B cell (primary cell): Measurements from ENCODE around the gene FMNL2. TPM values are rescaled to one million over a fixed set of nuclear protein-coding genes. Genes with fewer than 3 reads are reported as not detected.

Experiments
- ATAC-seq: fragments of 200-7000 bp; cut with Tn5 transposase; one replicate; pipeline ENCODE4 v1.10.0; 2021; ENCODE audit warnings: low read depth, mild to moderate bottlenecking, moderate number of reproducible peaks, moderate library complexity
- CTCF ChIA-PET: fragments of 350-600 bp; sonication (Branson Sonifier 250); formaldehyde crosslinking; loops from one replicate; lab custom pipeline; 2021; ENCODE audit warnings: antibody characterized with exemption, inconsistent platforms; lab: Charles Lee
- POLR2A ChIA-PET: fragments of 350-600 bp; sonication (Branson Sonifier 250); formaldehyde crosslinking; loops from one replicate; lab custom pipeline; 2021; ENCODE audit warnings: antibody characterized with exemption; lab: Charles Lee
- DNase-seq: peaks from one replicate; pipeline ENCODE4 v3.0.0; 2013
- H2AFZ ChIP-seq: 2 replicates; pipeline ENCODE4 v1.6.1; 2012; ENCODE audit warnings: mild to moderate bottlenecking, low read depth, low read length; ENCODE audit not compliant: insufficient read depth, poor library complexity, severe bottlenecking
- H3K27ac ChIP-seq, 2 donors: 1 replicate in 1 of 2; 2 replicates in 1 of 2; pipeline ENCODE4 v1.5.1; 2012 to 2013; ENCODE audit warnings: low read length in 2 of 2, mild to moderate bottlenecking in 2 of 2, moderate library complexity in 1 of 2
- H3K27me3 ChIP-seq, 4 experiments: fragments of 200-600 bp in 1 of 4; sonication (generic) in 1 of 4; replicated peaks in 1 of 4; 1 replicate in 2 of 4; 2 replicates in 2 of 4; pipeline versions ENCODE4 v1.6.1 to v1.7.0; 2013 to 2016; ENCODE audit warnings: low read length in 3 of 4, mild to moderate bottlenecking in 2 of 4, mixed read lengths in 1 of 4, moderate library complexity in 1 of 4; ENCODE audit not compliant: insufficient read depth in 4 of 4, control insufficient read depth in 3 of 4; ENCODE audit errors: control extremely low read depth in 1 of 4
- H3K36me3 ChIP-seq, 2 experiments: replicated peaks in 1 of 2; 1 replicate in 1 of 2; 2 replicates in 1 of 2; pipeline versions ENCODE4 v1.6.1 to v1.7.1; 2013; ENCODE audit warnings: low read length in 1 of 2; ENCODE audit not compliant: insufficient read depth in 2 of 2, control insufficient read depth in 1 of 2; ENCODE audit errors: control extremely low read depth in 1 of 2, extremely low read depth in 1 of 2
- H3K4me1 ChIP-seq, 2 donors: fragments of 200-600 bp in 1 of 2; sonication (generic) in 1 of 2; 1 replicate in 1 of 2; 2 replicates in 1 of 2; pipeline versions ENCODE4 v1.5.1 to v1.6.1; 2013 to 2017; ENCODE audit warnings: low read length in 2 of 2; ENCODE audit not compliant: control insufficient read depth in 2 of 2, insufficient read depth in 2 of 2
- H3K4me2 ChIP-seq: replicated peaks from 2 replicates; pipeline ENCODE3; 2012; ENCODE audit warnings: mild to moderate bottlenecking, low read depth, low read length; ENCODE audit not compliant: poor library complexity, severe bottlenecking
- H3K4me3 ChIP-seq, 5 experiments: fragments of 200-600 bp in 1 of 5; sonication (generic) in 1 of 5; 1 replicate in 3 of 5; 2 replicates in 2 of 5; pipeline versions ENCODE4 v1.5.1 to v1.7.0; 2011 to 2016; ENCODE audit warnings: low read length in 4 of 5, mild to moderate bottlenecking in 4 of 5, low read depth in 2 of 5, control low read depth in 1 of 5, moderate library complexity in 1 of 5; ENCODE audit not compliant: insufficient read depth in 1 of 5; ENCODE audit errors: control extremely low read depth in 1 of 5, extremely low read depth in 1 of 5
- H3K79me2 ChIP-seq: fragments of 200-600 bp; sonication (generic); one replicate; pipeline ENCODE4 v1.6.0; 2016; ENCODE audit warnings: low read length; ENCODE audit not compliant: control insufficient read depth, insufficient read depth
- H3K9ac ChIP-seq: fragments of 200-600 bp; sonication (generic); 2 replicates; pipeline ENCODE4 v1.6.1; 2017; ENCODE audit warnings: mild to moderate bottlenecking, low read length, moderate library complexity
- H3K9me3 ChIP-seq, 3 donors: one replicate each; pipeline versions ENCODE4 v1.6.1 to v1.7.1; 2013; ENCODE audit warnings: low read length in 2 of 3; ENCODE audit not compliant: control insufficient read depth in 2 of 3, insufficient read depth in 1 of 3; ENCODE audit errors: control extremely low read depth in 1 of 3
- H4K20me1 ChIP-seq: 2 replicates; pipeline ENCODE4 v1.6.0; 2012; ENCODE audit warnings: mild to moderate bottlenecking, low read length; ENCODE audit not compliant: insufficient read depth, control insufficient read depth, poor library complexity, severe bottlenecking
- H3K27ac Mint-ChIP-seq: one replicate; pipeline ENCODE4 v1.8.0; 2021; ENCODE audit warnings: mixed read lengths
- H3K27me3 Mint-ChIP-seq: one replicate; pipeline ENCODE4 v1.8.0; 2021; ENCODE audit warnings: mixed read lengths
- H3K4me1 Mint-ChIP-seq: one replicate; pipeline ENCODE4 v1.8.0; 2021; ENCODE audit warnings: mixed read lengths
- H3K4me3 Mint-ChIP-seq: one replicate; pipeline ENCODE4 v1.8.0; 2021; ENCODE audit warnings: mixed read lengths
- H3K9me3 Mint-ChIP-seq: one replicate; pipeline ENCODE4 v1.8.0; 2022; ENCODE audit warnings: mixed read lengths; ENCODE audit not compliant: insufficient read depth
- EZH2 ChIP-seq: IDR thresholded peaks from 2 replicates; pipeline ENCODE4 v1.6.1; 2012; ENCODE audit warnings: borderline replicate concordance, low read depth, mild to moderate bottlenecking, moderate library complexity, low read length; ENCODE audit not compliant: insufficient read depth, poor library complexity, severe bottlenecking
- WGBS: methylation state at CpG from one replicate; pipeline ENCODE4 v1.1.5; 2013; ENCODE audit warnings: missing lambda C conversion rate; ENCODE audit not compliant: insufficient coverage; 5-methylcytosine and 5-hydroxymethylcytosine counted together
- intact Hi-C: fragments of 100-400 bp; cut with micrococcal nuclease; formaldehyde crosslinking; loops from one replicate; pipeline ENCODE4 v1.10.0; 2022
- polyA plus RNA-seq: library from polyadenylated mRNA; depleted of rRNA; stranded (reverse); fragments of >200 nt; gene quantifications from 2 replicates; pipeline ENCODE4 v1.2.3, GENCODE V29; 2012
- total RNA-seq, 2 donors: library from RNA; stranded (reverse); fragments of 120-200 nt in 1 of 2; gene quantifications; 1 replicate in 1 of 2; 2 replicates in 1 of 2; pipeline versions ENCODE4 v1.2.3 to v1.2.4, GENCODE V29; 2013 to 2022
- TF ChIP-seq, protein P1 (sequence below): fragments of 200-600 bp; IDR thresholded peaks from one replicate; pipeline ENCODE4 v1.8.0; 2022; ENCODE audit warnings: antibody characterized with exemption, mild to moderate bottlenecking

FMNL2 gene
- total and polyA plus RNA-seq, 2 donors (not counting 1 experiment from before 2014, with no cell fraction given): 0.73 to 8.8 TPM

GRCh38 chr2:152497481-152498052 is 162.6 kb downstream of the FMNL2 start:
- TF ChIP-seq EZH2: no peak
- TF ChIP-seq, protein P1, sequence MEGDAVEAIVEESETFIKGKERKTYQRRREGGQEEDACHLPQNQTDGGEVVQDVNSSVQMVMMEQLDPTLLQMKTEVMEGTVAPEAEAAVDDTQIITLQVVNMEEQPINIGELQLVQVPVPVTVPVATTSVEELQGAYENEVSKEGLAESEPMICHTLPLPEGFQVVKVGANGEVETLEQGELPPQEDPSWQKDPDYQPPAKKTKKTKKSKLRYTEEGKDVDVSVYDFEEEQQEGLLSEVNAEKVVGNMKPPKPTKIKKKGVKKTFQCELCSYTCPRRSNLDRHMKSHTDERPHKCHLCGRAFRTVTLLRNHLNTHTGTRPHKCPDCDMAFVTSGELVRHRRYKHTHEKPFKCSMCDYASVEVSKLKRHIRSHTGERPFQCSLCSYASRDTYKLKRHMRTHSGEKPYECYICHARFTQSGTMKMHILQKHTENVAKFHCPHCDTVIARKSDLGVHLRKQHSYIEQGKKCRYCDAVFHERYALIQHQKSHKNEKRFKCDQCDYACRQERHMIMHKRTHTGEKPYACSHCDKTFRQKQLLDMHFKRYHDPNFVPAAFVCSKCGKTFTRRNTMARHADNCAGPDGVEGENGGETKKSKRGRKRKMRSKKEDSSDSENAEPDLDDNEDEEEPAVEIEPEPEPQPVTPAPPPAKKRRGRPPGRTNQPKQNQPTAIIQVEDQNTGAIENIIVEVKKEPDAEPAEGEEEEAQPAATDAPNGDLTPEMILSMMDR: no peak
- Histone ChIP-seq H3K27ac (no peak overlapping the region), H3K36me3 (no peaks in the 10 kb centered on the region), H3K4me1 (peaks cover 4 to 10% of the 10 kb centered on the region in 2 donors), H3K4me3 (no peak overlapping the region), H3K4me2 (no peak overlapping the region), H4K20me1 (no peaks in the 10 kb centered on the region), H3K79me2 (no peaks in the 10 kb centered on the region), H2AFZ (no peak overlapping the region), H3K27me3 (no peaks in the 10 kb centered on the region), H3K9ac (no peak overlapping the region), H3K9me3 (peaks cover 0 to 3% (median 0%) of the 10 kb centered on the region in 3 donors)
- DNase-seq: no peak
- CTCF ChIA-PET: no interaction called here
- H3K9me3 Mint-ChIP-seq: no peaks in the 10 kb centered on the region
- H3K4me1 Mint-ChIP-seq: peaks cover 45% of the 10 kb centered on the region
- H3K4me3 Mint-ChIP-seq: no peak overlapping the region
- POLR2A ChIA-PET: no interaction called here
- ATAC-seq: no peak
- no peaks in the 10 kb centered on the region for H3K27me3 Mint-ChIP-seq
- peak overlapping the region; percentile 46 for H3K27ac Mint-ChIP-seq
- 80% methylated on average over 3 of the region's 3 CpGs for WGBS
- intact Hi-C loops: loop anchor here (2.0 kb wide), 1 partner anchor 29 kb away; no protein-coding TSS in a partner anchor

- Histone ChIP-seq H3K4me1 (peaks cover 0 to 6% of the 10 kb centered on the region in 2 donors), H3K27me3 (no peaks in the 10 kb centered on the region), H3K4me3 (no peak overlapping the region), H3K79me2 (no peaks in the 10 kb centered on the region), H4K20me1 (no peaks in the 10 kb centered on the region), H3K9me3 (peaks cover 0 to 5% (median 3%) of the 10 kb centered on the region in 3 donors), H2AFZ (no peak overlapping the region), H3K9ac (no peak overlapping the region), H3K4me2 (no peak overlapping the region), H3K36me3 (no peaks in the 10 kb centered on the region), H3K27ac (no peak overlapping the region)
- no peak for TF ChIP-seq EZH2
- TF ChIP-seq, protein P1: no peak
- ChIA-PET CTCF (interaction anchor here (2.7 kb wide), 1 partner anchor 135 kb away, joined by 9 read pairs; no protein-coding TSS in a partner anchor), POLR2A (no interaction called here)
- Mint-ChIP-seq H3K27me3 (no peaks in the 10 kb centered on the region), H3K9me3 (no peaks in the 10 kb centered on the region), H3K4me3 (no peak overlapping the region), H3K4me1 (peaks cover 35% of the 10 kb centered on the region), H3K27ac (peak overlapping the region; percentile 57)
- intact Hi-C loops: loop anchor here (2.0 kb wide), 1 partner anchor 31 kb away; no protein-coding TSS in a partner anchor
- WGBS: 71% methylated on average over 1 of the region's 3 CpGs
- no peak for DNase-seq
- no peak for ATAC-seq
These were observed 164.4 kb downstream of the FMNL2 start for GRCh38 chr2:152499331-152499816.
